Caco-2 (cell line): Measurements from ENCODE around the gene TNFSF4. TPM values are rescaled to one million over a fixed set of nuclear protein-coding genes. Genes with fewer than 3 reads are reported as not detected.
"Not testable (repeated sequence)": the region's sequence is repeated elsewhere in the genome, so short reads cannot be mapped to it uniquely, and the experiment has no call there.

Source experiments
- BruUV-seq: library from RNA; stranded (reverse); fragments of 400-500 nt; replicated peaks from 2 replicates; lab custom pipeline; 2021; lab: Mats Ljungman, UMichigan
- CTCF ChIA-PET: fragments of 300-600 bp; sonication (Branson Sonifier 250); formaldehyde crosslinking; loops from one replicate; lab custom pipeline; 2022; ENCODE audit warnings: antibody characterized with exemption; lab: Charles Lee
- POLR2A ChIA-PET: fragments of 300-600 bp; sonication (Branson Sonifier 250); formaldehyde crosslinking; loops from one replicate; lab custom pipeline; 2022; ENCODE audit warnings: antibody characterized with exemption; lab: Charles Lee
- DNase-seq, 2 experiments: peaks; one replicate each; pipeline versions ENCODE4 v3.0.0 to v3.0.0-alpha.2; 2020 to 2022
- H3K27me3 ChIP-seq: replicated peaks from 2 replicates; pipeline ENCODE4 v1.6.0; 2011; ENCODE audit warnings: low read length; ENCODE audit not compliant: control insufficient read depth, insufficient read depth
- H3K36me3 ChIP-seq: 2 replicates; pipeline ENCODE4 v1.5.1; 2011; ENCODE audit warnings: low read length; ENCODE audit not compliant: control insufficient read depth, insufficient read depth
- H3K4me1 ChIP-seq: fragments of 250-450 bp; sonication (Bioruptor Pico); 2 replicates; pipeline ENCODE4 v1.5.1; 2020; ENCODE audit warnings: mild to moderate bottlenecking
- H3K4me3 ChIP-seq: 2 replicates; pipeline ENCODE4 v1.5.1; 2011; ENCODE audit warnings: low read depth, mild to moderate bottlenecking, control low read depth, low read length
- H3K9me3 ChIP-seq: fragments of 250-450 bp; sonication (Bioruptor Pico); 2 replicates; pipeline ENCODE4 v1.5.1; 2020; ENCODE audit warnings: mild to moderate bottlenecking, moderate library complexity
- H3K27ac Mint-ChIP-seq: one replicate; pipeline ENCODE4 v1.8.0; 2022; ENCODE audit warnings: mixed read lengths; ENCODE audit not compliant: unreplicated experiment
- H3K27me3 Mint-ChIP-seq: one replicate; pipeline ENCODE4 v1.8.0; 2022; ENCODE audit warnings: mixed read lengths; ENCODE audit not compliant: insufficient read depth, unreplicated experiment
- H3K36me3 Mint-ChIP-seq: one replicate; pipeline ENCODE4 v1.8.0; 2022; ENCODE audit warnings: mild to moderate bottlenecking, mixed read lengths; ENCODE audit not compliant: insufficient read depth, unreplicated experiment
- H3K4me1 Mint-ChIP-seq: one replicate; pipeline ENCODE4 v1.8.0; 2022; ENCODE audit warnings: low read depth, mixed read lengths; ENCODE audit not compliant: unreplicated experiment
- H3K4me3 Mint-ChIP-seq: one replicate; pipeline ENCODE4 v1.8.0; 2022; ENCODE audit warnings: mild to moderate bottlenecking, moderate library complexity, mixed read lengths; ENCODE audit not compliant: unreplicated experiment
- H3K9me3 Mint-ChIP-seq: one replicate; pipeline ENCODE4 v1.8.0; 2022; ENCODE audit warnings: mixed read lengths; ENCODE audit not compliant: unreplicated experiment
- intact Hi-C: fragments of 100-400 bp; cut with micrococcal nuclease; formaldehyde crosslinking; loops from one replicate; pipeline ENCODE4 v1.10.0; 2022; ENCODE audit not compliant: unreplicated experiment
- total RNA-seq: library from RNA; stranded (reverse); gene quantifications from 2 replicates; pipeline ENCODE4 v1.2.3, GENCODE V29; 2022
- TF ChIP-seq, protein P1 (sequence below), 2 experiments: fragments of 200-600 bp in 1 of 2; IDR thresholded peaks; 1 replicate in 1 of 2; 2 replicates in 1 of 2; pipeline versions ENCODE4 v1.5.1 to v1.8.0; 2011 to 2022; ENCODE audit warnings: antibody characterized with exemption in 1 of 2, control low read depth in 1 of 2, inconsistent platforms in 1 of 2, low read depth in 1 of 2, low read length in 1 of 2, mild to moderate bottlenecking in 1 of 2, moderate library complexity in 1 of 2; ENCODE audit not compliant: insufficient read depth in 1 of 2, severe bottlenecking in 1 of 2, unreplicated experiment in 1 of 2

TNFSF4 gene
- total RNA-seq, 1 experiment from 2014 or later = 1.3 TPM

- no peaks in the 10 kb centered on the region for H3K27me3 ChIP-seq
- H3K4me3 ChIP-seq = no peak overlapping the region
- TF ChIP-seq, protein P1, sequence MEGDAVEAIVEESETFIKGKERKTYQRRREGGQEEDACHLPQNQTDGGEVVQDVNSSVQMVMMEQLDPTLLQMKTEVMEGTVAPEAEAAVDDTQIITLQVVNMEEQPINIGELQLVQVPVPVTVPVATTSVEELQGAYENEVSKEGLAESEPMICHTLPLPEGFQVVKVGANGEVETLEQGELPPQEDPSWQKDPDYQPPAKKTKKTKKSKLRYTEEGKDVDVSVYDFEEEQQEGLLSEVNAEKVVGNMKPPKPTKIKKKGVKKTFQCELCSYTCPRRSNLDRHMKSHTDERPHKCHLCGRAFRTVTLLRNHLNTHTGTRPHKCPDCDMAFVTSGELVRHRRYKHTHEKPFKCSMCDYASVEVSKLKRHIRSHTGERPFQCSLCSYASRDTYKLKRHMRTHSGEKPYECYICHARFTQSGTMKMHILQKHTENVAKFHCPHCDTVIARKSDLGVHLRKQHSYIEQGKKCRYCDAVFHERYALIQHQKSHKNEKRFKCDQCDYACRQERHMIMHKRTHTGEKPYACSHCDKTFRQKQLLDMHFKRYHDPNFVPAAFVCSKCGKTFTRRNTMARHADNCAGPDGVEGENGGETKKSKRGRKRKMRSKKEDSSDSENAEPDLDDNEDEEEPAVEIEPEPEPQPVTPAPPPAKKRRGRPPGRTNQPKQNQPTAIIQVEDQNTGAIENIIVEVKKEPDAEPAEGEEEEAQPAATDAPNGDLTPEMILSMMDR (IDR thresholded peaks at IDR 0.05; ENCODE audit: insufficient read depth in 1 of 2, low read depth in 1 of 2, low read length in 1 of 2, severe bottlenecking in 1 of 2, unreplicated experiment in 1 of 2) = no peak
- no TSS peak for BruUV-seq
- Mint-ChIP-seq H3K27ac (no peak overlapping the region), H3K27me3 (no peaks in the 10 kb centered on the region), H3K9me3 (peaks cover 4% of the 10 kb centered on the region), H3K36me3 (no peaks in the 10 kb centered on the region), H3K4me3 (no peak overlapping the region), H3K4me1 (no peaks in the 10 kb centered on the region)
- H3K4me1 ChIP-seq = no peaks in the 10 kb centered on the region; the same call in 1 of the 2 replicates
- intact Hi-C loops = no loop called here
- DNase-seq = no peak
- ChIA-PET POLR2A (no interaction called here), CTCF (no interaction called here)
- no peaks in the 10 kb centered on the region for H3K9me3 ChIP-seq
- no peaks in the 10 kb centered on the region for H3K36me3 ChIP-seq
These were observed 45.5 kb downstream of the TNFSF4 start for GRCh38 chr1:173161510-173162221.

DNA sequence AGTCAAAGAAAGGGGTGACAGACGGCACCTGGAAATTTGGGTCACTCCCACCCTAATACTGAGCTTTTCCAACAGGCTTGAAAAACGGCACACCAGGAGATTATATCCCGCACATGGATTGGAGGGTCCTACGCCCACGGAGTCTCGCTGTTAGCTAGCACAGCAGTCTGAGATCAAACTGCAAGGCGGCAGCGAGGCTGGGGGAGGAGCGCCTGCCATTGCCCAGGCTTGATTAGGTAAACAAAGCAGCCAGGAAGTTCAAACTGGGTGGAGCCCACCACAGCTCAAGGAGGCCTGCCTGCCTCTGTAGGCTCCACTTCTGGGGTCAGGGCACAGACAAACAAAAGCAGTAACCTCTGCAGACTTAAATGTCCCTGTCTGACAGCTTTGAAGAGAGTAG lies 53.2 kb downstream of the TNFSF4 start:
- DNase-seq, H3K9me3 ChIP-seq, intact Hi-C loops, H3K4me1 Mint-ChIP-seq, H3K36me3 ChIP-seq, CTCF ChIA-PET, H3K4me3 Mint-ChIP-seq, H3K36me3 Mint-ChIP-seq, H3K4me3 ChIP-seq, H3K27me3 Mint-ChIP-seq, POLR2A ChIA-PET, H3K27ac Mint-ChIP-seq, H3K4me1 ChIP-seq, H3K27me3 ChIP-seq, BruUV-seq: not testable (repeated sequence)
- peaks cover 20% of the 10 kb centered on the region for H3K9me3 Mint-ChIP-seq

- DNase-seq = no peak
- Mint-ChIP-seq H3K27ac (no peak overlapping the region), H3K27me3 (no peaks in the 10 kb centered on the region), H3K4me3 (no peak overlapping the region), H3K36me3 (no peaks in the 10 kb centered on the region), H3K4me1 (no peaks in the 10 kb centered on the region), H3K9me3 (peaks cover 20% of the 10 kb centered on the region)
- Histone ChIP-seq H3K27me3 (no peaks in the 10 kb centered on the region), H3K9me3 (no peaks in the 10 kb centered on the region; the same call in 1 of the 2 replicates), H3K36me3 (no peaks in the 10 kb centered on the region), H3K4me3 (no peak overlapping the region), H3K4me1 (no peaks in the 10 kb centered on the region)
- TF ChIP-seq, protein P1 (IDR thresholded peaks at IDR 0.05; ENCODE audit: insufficient read depth in 1 of 2, low read depth in 1 of 2, low read length in 1 of 2, severe bottlenecking in 1 of 2, unreplicated experiment in 1 of 2) = no peak
- BruUV-seq = no TSS peak
- intact Hi-C loops = no loop called here
- POLR2A ChIA-PET = no interaction called here
- CTCF ChIA-PET = no interaction called here
These were observed 53.6 kb downstream of the TNFSF4 start for GRCh38 chr1:173153503-173153902.
